ENCODE measurements around the gene PRR36. TPM values are rescaled to one million over a fixed set of nuclear protein-coding genes. Genes with fewer than 3 reads are reported as not detected.
A peak's percentile ranks its signal among the peaks of the same experiment; 100 is the strongest.

The PRR36 gene
- total RNA-seq, 4 donors from 2014 or later, result 0.72 to 0.93 (median 0.83) TPM

GRCh38 chr19:7868671-7869452, 5.3 kb downstream of the PRR36 start:
- H3K4me3 ChIP-seq (ENCODE audit: low read depth, poor library complexity, severe bottlenecking), result no peak overlapping the region
- TF ChIP-seq CTCF (IDR thresholded peaks at IDR 0.05) (no peak), POLR2A (IDR thresholded peaks at IDR 0.05) (no peak)
- peak; percentile 56 to 94 for DNase-seq (ENCODE audit: low spot score in 2 of 2)
- WGBS, 2 donors, result 1 to 4% methylated on average over 38 to 48 of the region's 67 CpGs
- intact Hi-C loops (cut with DNase I; ENCODE audit: low total_unique reads), result no loop called here

GRCh38 chr19:7868326-7868670, 5.9 kb downstream of the PRR36 start:
- no peak for DNase-seq (ENCODE audit: low spot score in 2 of 2)
- 9 to 22% methylated on average over 17 to 21 of the region's 21 CpGs for WGBS, 2 donors
- H3K4me3 ChIP-seq (ENCODE audit: low read depth, poor library complexity, severe bottlenecking), result no peak overlapping the region
- intact Hi-C loops (cut with DNase I; ENCODE audit: low total_unique reads), result no loop called here
- no peak for TF ChIP-seq CTCF (IDR thresholded peaks at IDR 0.05)
- no peak for TF ChIP-seq POLR2A (IDR thresholded peaks at IDR 0.05)

GRCh38 chr19:7867092-7867844, 6.9 kb downstream of the PRR36 start:
- WGBS, 2 donors, result 88 to 90% methylated on average over 9 of the region's 9 CpGs
- no peak for TF ChIP-seq POLR2A (IDR thresholded peaks at IDR 0.05)
- no peak for TF ChIP-seq CTCF (IDR thresholded peaks at IDR 0.05)
- no peak overlapping the region for H3K4me3 ChIP-seq (ENCODE audit: low read depth, poor library complexity, severe bottlenecking)
- no peak for DNase-seq (ENCODE audit: low spot score in 2 of 2)
- intact Hi-C loops (cut with DNase I; ENCODE audit: low total_unique reads), result no loop called here

- TF ChIP-seq POLR2A (IDR thresholded peaks at IDR 0.05), result no peak
- no peak for TF ChIP-seq CTCF (IDR thresholded peaks at IDR 0.05)
- intact Hi-C loops (cut with DNase I; ENCODE audit: low total_unique reads), result no loop called here
- no peak for DNase-seq (ENCODE audit: low spot score in 2 of 2)
- no peak overlapping the region for H3K4me3 ChIP-seq (ENCODE audit: low read depth, poor library complexity, severe bottlenecking)
- WGBS, 2 donors, result 48 to 54% methylated on average over 6 to 12 of the region's 12 CpGs
These were observed 7.6 kb downstream of the PRR36 start for GRCh38 chr19:7866399-7867091.

GRCh38 chr19:7865262-7865911, 8.8 kb downstream of the PRR36 start:
- H3K4me3 ChIP-seq (ENCODE audit: low read depth, poor library complexity, severe bottlenecking), result no peak overlapping the region
- TF ChIP-seq POLR2A (IDR thresholded peaks at IDR 0.05) (no peak), CTCF (IDR thresholded peaks at IDR 0.05) (no peak)
- 37 to 40% methylated on average over 10 of the region's 10 CpGs for WGBS, 2 donors
- intact Hi-C loops (cut with DNase I; ENCODE audit: low total_unique reads), result no loop called here
- DNase-seq (ENCODE audit: low spot score in 2 of 2), result no peak
